ENCODE data around the gene KCNA2.
A peak's percentile ranks its signal among the peaks of the same experiment; 100 is the strongest.

The KCNA2 gene

DNA sequence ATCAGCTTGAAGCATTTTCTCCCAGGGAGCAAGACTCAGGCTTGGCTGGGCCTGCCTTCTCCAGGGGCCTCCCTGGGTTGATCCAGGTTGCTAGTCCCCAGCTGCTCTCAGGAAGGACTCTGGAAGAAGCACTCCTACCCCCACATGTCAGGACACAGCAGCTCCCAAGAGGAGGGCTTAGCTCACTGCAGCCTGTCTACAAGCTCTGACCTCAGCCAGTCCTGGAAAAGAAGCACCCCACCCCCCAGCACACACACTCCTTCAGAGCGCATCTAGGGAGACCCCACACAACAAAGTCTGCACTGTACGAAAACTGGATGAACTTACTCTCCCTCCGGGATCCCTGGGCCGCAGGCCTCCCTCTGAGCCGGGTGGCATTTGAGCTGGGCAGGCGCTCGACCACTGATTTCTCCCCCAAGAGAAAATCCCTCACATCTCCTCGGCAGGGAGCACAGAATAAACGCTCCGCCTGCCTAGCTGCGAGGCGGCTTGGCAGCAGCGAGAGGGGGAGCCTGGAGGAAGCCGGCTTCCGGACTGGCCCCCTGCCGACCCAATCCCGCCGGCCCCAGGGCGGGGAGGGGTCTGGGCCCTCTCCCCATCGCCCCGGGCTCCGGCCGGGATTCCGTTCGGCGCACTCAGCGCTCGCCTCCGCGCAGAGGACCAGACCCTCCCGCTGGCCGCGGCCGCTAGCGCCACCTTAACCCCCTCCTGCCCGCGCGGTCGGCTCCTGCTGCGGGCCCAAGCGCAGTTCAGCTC, at the start of gene KCNA2:
KCNA2 (minus strand) TSS at position 458 of the 756 bp plus-strand sequence. CDS start 1,576 bp downstream, outside the sequence.
- no peak for DNase-seq (ENCODE audit: extremely low read depth in 1 of 2, low read depth in 1 of 2)

DNA sequence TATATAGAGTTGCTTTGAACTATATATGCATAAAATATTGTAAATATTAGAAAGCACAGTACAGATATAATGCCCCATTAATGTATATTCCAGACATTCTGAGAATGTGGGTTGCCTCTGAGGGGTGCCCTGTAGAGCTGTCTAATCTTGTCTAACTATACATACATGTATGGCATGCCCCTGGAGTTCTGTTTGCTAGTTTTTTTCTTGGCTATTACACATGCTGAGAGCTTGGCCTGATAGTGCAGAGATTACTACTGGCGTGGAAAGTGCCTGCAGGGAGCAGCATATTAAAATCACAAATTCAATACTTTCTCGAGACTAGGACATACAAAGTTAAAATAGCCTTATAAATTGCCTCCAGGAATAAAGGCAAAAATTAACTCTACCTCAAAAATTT, 44.5 kb upstream of the KCNA2 start:
- DNase-seq (ENCODE audit: extremely low read depth in 1 of 2, low read depth in 1 of 2), result no peak

DNA sequence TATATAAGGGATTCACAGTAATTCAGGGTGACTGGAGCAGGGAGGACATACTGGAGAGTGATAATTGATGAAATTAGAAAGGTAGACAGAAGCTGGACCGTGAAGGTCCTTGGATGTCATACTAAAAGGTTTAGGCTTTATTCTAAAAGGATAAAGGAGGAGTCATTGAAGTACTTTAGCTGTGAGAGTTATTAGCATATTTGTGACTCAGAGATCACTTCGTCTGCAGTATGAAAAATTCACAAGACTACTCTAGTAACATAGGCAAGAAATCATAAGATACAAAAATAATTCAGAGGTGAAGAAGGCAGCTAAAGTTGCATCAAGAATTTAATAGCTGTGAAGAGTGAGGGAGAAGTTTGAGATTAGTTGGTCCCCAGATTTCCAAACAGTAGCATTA, 42.3 kb upstream of the KCNA2 start:
- DNase-seq (ENCODE audit: extremely low read depth in 1 of 2, low read depth in 1 of 2), result no peak

DNA sequence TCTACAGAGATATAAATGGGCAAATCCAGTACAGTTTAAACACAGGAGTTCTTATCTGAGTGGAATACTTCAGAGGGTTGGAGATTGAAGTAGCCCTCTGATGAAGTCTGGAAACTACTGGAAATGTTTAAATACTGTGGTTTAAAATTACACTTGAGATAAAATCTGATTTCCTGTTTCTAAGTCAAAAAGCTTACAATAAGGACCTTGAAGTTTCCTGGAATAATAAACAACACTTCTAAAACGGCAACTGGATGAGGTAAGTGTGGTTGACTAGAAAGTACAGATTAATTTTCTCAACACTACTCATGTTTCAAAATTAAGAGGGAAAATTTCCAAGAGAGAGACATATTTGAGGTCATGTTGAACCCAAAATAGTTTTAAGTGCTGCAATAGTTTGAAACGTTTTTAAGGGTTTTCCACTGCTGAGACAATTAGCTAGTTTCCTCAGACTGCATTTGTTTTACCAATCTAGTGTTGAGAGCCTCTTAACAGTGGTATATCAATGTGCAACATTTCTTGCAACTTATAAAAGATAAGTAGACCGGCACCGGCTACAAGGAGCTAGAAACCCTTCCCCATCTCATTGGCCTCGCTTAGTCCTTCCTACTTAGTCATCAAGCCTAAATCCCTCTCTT, 41.2 kb upstream of the KCNA2 start:
- no peak for DNase-seq (ENCODE audit: extremely low read depth in 1 of 2, low read depth in 1 of 2)

DNA sequence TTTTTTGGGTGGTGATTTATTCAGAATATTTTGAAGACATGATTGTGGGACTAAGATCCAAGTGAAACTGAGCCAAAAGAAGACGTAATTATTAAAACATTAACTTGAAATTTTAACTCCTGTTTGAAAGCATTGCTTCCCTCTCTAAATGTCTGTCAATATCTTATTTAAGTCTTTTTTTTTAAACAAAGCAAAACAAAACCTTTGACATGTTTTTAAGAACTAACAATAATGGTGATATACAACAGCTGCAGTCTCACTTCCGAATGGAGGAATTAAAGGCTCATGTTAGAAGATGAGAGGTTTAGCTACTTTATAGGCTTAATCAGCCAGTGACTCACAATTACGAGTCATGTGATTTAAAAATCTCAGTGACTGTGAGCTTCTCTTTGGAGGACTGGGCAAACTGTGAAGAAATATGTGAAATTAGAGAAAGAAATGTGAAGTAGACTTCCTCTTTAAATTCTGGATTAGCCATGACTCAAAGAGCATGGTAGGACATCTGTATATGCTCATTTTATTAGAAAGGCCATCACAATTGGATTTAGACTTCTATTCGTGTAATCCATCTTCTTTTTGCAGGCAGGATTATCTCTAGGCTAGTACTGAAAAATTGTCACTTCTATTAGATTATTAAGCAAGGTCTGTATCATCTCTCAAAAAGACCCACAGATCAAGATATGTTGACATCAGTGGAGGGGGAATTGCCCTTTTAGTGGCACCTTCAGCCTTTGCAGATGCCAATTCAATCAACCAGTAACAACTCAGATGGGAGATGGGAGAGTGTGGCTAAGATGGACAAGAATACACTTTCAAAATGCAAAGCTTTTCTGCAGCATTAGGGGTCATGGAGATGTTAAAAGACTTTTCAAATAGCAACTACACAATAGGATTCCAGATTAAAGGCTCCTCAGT, 39.9 kb upstream of the KCNA2 start:
- DNase-seq (ENCODE audit: extremely low read depth in 1 of 2, low read depth in 1 of 2), result no peak

DNA sequence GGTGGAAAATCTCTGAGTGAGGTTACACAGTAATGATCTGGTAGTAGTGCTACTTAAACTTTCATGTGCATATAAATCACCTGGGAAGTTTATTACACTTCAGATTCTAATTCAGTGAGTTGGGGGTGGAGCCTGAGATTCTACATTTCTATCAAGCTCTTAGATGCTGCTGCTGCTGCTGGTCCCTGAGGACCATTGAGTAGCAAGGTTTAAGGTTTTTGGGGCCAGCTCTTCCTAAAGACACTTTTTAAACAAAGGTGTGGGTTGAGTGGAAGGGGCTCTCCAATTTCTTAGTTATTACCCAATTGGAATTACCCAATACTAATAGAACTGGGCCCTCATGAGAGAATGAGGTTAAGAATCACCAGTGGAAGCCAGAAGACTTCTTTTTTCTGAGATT, 39.1 kb upstream of the KCNA2 start:
- no peak for DNase-seq (ENCODE audit: extremely low read depth in 1 of 2, low read depth in 1 of 2)

DNA sequence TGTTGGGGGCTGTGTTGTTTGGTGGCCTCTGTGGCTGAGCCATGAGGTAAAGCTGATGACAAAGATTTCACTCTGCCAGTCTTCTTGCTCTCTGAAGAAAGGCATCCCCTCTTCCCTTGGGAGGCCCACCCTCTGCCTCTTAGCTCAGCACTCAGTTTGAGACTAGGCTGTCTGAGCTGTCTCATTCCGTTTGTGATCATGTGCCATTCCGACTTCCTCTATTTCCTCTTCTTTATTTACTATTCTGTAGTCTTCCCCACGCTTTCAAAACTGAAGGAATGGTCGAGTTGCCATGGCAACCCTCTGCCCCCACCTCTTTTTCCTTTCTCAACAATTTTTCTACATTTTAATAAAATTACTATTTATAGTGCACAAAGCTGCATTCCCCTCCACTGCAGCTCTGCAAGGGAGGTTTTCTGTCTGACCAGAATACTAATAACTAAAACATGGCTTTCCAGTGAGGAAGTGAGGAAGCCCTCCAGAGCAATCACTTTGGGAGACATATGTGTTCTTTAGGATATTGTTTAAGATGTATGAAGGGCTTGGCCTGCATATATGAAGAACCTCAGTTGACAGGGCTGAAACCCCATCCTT, 37.8 kb upstream of the KCNA2 start:
- no peak for DNase-seq (ENCODE audit: extremely low read depth in 1 of 2, low read depth in 1 of 2)

DNA sequence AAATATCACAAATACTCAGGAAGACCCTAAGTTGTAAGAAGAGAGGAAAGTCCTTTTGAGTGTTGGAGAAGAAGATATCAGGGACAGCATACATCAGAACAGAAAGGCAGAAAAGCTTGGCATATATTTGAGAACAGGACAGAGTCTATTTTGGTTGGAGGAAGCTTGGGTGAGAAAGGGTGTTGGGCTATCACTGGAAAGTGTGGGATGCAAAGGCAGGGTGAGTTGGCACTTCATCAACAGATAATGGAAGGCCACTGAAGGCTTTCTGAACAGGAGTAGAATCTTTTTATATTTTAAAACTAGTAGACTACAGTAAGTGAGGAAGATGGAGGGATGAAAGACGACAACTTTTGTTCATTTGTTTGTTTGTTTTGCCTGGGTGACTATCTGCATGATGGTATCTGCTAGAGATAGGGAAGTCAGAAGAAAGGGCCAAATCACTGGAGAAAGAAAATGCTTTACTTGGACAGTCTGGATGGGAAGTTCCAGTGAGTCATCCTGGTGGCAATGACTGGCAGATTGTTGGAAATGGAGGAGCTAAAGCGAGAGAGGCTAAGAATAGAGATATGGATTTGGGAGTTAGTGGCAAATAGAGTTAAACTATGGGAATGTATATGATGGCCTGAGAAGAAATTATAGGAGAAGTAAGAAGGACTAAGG, 33.7 kb upstream of the KCNA2 start:
- DNase-seq (ENCODE audit: extremely low read depth in 1 of 2, low read depth in 1 of 2), result no peak

DNA sequence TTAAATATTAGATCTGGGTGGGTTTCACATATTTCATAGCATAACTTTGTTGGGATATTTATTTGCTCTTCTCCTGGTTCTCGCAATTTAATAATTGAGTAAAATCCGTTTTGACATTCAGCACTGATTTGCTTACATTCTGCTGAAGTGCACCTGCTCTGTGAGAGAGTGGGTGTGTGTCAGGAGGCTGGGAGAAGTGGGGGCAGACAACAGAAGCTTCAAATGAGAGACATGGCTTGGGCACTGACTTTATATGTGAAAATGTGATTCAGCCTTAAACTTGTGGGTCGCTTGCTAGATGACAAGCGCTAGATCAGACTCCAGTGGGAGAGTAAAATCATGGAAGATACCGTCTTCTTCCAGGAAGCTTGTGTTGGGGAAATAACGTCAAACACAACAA, 32.4 kb upstream of the KCNA2 start:
- no peak for DNase-seq (ENCODE audit: extremely low read depth in 1 of 2, low read depth in 1 of 2)

DNA sequence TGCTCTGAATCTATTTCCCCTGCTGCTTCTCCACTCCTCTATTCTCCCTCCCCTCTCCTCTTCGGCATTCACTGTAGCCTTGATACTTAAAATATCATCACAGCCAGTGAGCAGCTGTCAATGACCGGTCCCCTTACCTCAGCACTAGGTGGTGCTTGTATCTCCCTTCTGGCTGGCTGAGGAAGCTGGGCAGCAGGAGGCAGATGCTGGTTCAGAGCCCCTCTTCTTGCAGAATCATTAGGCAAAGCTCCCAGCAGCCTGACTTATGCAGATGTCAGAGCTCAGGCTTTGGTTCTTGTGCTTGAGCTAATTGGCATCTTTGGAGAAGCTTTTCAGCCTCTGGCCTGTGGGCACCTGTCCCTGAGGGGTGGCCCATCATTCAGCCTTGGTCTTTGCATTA, 31.9 kb upstream of the KCNA2 start:
- DNase-seq (ENCODE audit: extremely low read depth in 1 of 2, low read depth in 1 of 2), result no peak

DNA sequence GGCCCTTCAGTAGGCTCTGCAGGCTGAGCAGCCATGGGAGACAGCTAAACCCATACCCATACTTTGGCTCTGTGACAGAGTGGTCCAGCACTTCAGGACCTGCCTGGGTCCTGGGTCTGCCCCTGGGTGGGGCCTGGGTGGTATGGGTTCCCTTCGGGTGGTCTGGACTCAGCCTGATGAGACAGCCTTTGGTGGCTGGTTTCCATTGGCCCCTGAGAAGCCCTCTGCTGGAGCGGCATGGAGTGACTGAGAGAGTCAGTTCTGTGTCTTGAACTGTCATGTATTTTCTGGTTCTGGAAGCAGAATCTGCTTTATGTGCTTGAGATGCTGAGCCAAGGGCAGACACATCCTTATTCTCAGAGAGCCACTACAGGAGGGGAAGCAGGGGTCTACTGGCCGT, 31.3 kb upstream of the KCNA2 start:
- no peak for DNase-seq (ENCODE audit: extremely low read depth in 1 of 2, low read depth in 1 of 2)

DNA sequence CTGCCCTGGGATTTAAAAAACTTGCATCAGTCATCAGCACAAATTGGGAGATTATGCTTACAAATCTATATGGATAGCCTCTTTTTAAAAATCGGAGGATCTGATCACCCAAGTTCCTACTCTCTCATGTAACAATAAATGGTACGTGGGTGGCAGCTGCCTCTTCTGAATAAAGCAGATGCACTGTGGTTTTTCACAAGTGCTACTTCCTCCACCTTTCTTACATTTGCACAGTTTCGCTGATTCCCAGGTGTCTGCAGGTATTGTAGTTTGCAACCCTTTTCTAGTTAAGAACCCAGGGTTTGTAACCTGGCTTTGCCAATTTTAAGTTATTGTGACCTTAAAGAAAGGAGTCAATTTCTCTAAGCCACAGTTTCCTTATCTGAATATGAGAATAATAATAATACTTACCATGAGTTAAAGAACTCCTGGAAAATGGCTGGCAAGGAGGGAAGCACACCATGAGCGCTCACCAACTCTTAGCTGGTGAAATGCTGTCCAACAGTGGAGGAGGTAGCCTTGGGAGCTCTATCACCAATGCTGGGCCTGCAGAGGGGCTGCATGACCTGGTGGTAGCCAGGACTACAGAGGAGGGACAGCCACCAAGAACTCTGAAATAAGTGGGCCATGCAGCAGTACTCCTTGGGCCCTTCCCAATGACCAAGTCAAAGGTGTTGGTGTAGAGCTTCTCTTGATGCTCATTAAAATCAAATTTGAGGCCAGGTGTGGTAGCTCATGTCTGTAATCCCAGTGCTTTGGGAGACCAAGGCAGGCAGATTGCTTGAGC, 30.2 kb upstream of the KCNA2 start:
- no peak for DNase-seq (ENCODE audit: extremely low read depth in 1 of 2, low read depth in 1 of 2)

DNA sequence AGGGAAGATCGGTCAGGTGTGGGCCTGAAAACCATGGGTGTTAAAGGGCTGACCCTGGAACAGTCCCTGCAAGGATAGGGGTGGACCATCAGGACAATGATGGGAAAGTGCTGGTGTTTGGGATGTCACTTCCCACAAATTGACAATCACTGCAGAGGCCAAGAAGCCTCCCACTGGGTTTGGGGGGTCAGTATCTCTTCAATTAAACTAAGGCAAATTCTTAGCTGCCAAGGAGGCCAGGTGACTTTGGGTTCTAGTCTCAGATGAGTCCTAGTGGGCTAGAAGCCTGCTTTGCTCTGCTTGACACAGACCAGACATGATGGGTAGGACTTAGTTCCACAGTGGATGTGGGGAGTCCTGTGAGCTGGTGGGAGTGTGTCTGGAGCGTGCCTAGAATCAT, 29.3 kb upstream of the KCNA2 start:
- no peak for DNase-seq (ENCODE audit: extremely low read depth in 1 of 2, low read depth in 1 of 2)

DNA sequence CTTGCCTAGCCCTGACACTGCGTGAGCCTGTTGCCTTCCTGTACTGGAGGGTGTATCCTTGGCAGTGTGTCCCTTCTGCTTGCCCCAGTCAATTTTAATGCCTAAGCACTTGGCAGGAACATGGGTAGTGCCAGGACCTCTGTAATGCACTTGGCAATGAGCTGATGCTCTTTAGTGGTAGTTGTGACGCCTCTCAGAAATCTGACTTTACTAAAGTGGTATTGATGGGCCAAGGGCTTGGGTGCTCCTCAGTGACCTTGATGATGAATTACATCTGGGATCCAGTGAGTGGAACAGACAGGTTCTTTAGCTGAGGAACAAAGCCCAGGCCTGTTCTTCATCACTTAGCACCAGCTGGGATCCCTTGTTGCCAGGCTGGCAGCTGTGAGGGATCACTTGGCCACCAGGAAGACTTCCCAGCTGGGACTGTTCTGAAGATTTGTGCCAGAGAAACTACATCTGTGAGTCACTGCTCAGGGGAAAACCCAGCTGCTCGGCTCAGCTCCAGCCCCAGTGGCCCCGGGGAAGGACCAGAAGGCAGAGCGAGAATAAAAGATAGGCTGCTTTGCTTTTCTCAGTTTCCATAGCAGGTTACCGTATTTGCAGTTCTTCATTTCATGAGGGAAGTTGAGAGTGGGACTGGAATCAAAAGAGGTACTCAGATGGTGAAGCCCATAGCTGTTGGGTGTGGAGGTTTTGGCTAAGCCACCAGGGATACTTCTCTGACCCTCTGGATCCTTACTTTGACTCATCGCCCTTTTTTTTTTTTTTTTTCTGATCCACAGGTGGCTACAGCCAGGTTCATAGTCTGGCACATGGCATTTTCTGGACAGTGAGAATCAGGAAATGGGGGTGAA, 28.5 kb upstream of the KCNA2 start:
- DNase-seq (ENCODE audit: extremely low read depth in 1 of 2, low read depth in 1 of 2), result peak; percentile 61 to 66

DNA sequence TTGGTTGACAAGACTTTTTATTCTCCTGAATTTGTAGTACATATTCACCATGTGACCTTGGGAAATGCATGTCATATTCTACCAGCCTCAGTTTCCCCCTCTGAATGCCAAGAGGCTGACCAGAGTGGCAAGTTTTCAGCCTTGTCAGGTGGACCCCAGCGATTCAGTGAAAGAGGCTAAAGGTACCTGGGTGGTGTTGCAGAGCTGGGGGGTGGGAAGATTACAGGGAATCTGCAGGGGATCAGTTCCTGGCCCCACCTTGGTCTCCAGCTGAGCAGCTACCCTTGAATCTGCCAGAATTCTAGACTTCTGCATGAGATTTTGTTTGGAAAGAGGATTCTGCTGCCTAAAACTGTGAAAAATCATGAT, 27.9 kb upstream of the KCNA2 start:
- DNase-seq (ENCODE audit: extremely low read depth in 1 of 2, low read depth in 1 of 2), result no peak

DNA sequence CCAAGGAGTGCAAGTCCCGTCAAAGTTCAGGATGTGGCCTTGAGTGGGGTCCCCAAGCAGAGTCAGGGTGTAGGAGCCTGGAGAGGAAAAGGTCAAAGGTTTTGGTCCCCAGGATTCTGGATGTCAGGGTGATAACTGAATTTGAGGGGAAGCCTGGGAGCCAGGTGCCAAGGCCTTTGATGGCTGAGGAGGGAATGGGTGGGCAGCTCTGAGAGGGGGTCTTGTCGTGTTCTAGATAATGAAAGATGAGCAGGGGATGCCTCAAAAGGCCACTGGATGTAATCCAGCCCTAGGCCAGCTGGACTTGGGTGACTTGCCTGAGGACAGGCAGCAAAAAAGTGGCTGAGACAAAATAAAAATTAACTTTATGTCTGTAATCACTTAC, 27.5 kb upstream of the KCNA2 start:
- no peak for DNase-seq (ENCODE audit: extremely low read depth in 1 of 2, low read depth in 1 of 2)

DNA sequence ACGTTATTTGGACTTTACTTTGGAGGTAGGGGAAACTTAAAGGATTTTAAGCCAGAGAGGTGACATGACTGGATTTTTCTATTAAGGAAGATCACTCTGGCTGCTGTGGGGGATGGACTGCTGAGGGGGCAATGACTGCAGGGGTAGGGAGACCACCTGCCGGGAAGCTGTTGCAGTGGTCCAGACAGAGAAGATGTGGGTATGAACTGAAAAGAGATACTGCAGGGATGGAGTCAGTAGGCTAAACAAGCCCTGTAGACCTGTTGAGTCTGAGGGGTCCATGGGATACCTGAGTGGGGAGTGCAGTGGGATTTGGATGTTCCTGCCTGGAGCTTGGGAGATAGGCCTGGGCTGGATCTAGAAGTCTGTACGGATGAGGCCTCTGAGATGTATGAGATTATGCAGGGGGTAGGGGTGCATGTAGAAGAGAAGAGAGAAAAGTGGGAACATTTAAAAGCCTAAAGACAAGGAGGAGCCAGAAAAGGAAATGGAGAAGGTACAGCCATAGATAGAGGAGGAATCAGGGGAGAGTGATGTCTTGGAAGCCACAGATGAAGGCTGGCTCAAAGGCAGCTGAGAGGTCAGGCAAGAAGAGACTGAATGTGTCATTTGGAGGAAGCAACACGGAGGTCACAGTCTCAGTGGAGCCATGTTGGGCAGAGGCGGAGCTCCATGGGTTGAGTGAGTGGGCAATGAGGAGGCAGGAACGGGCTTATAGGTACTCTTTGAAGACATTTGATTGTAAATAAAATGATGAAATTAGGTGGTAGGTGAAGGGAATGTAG, 25.9 kb upstream of the KCNA2 start:
- no peak for DNase-seq (ENCODE audit: extremely low read depth in 1 of 2, low read depth in 1 of 2)
